Ovary (tissue), 3 donors: Measurements from ENCODE around the gene ERC1.

Experiments
- CTCF ChIP-seq, 3 donors: fragments of 450-650 bp in 2 of 3; fragments of 200-600 bp in 1 of 3; IDR thresholded peaks; one replicate each; pipeline versions ENCODE4 v1.5.1 to v1.8.0; 2016 to 2022; ENCODE audit warnings: antibody characterized with exemption in 3 of 3, mild to moderate bottlenecking in 1 of 3
- EP300 ChIP-seq: sonication (generic); formaldehyde crosslinking; IDR thresholded peaks from one replicate; pipeline ENCODE4 v1.6.1; 2017; ENCODE audit warnings: antibody characterized with exemption
- POLR2A ChIP-seq: fragments of 450-650 bp; IDR thresholded peaks from one replicate; pipeline ENCODE4 v1.6.1; 2017; ENCODE audit warnings: antibody characterized with exemption, mild to moderate bottlenecking, moderate library complexity
- donor health status: DM: no; HTN: no; CAD: no.

GRCh38 chr12:1001507-1001906 is 10.5 kb downstream of the ERC1 start:
- TF ChIP-seq CTCF (IDR thresholded peaks at IDR 0.05) (no peak), POLR2A (no peak), EP300 (no peak)
